Coronary artery (tissue), 2 donors: ENCODE measurements around the gene DBR1.
"Not testable (repeated sequence)": the region's sequence is repeated elsewhere in the genome, so short reads cannot be mapped to it uniquely, and the experiment has no call there.

Experiments
- DNase-seq: peaks from one replicate; pipeline ENCODE4 v3.0.0-alpha.2; 2017; ENCODE audit warnings: low spot score
- H3K27ac ChIP-seq, 2 donors: fragments of 200-600 bp; sonication (generic); one replicate each; pipeline ENCODE4 v1.5.1; 2016 to 2019
- H3K4me3 ChIP-seq: fragments of 200-600 bp; sonication (generic); 2 replicates; pipeline ENCODE4 v1.5.1; 2016; ENCODE audit warnings: mild to moderate bottlenecking, moderate library complexity
- CTCF ChIP-seq: fragments of 200-600 bp; sonication (generic); IDR thresholded peaks from one replicate; pipeline ENCODE4 v1.5.1; 2019; ENCODE audit warnings: antibody characterized with exemption

DBR1 gene

DNA sequence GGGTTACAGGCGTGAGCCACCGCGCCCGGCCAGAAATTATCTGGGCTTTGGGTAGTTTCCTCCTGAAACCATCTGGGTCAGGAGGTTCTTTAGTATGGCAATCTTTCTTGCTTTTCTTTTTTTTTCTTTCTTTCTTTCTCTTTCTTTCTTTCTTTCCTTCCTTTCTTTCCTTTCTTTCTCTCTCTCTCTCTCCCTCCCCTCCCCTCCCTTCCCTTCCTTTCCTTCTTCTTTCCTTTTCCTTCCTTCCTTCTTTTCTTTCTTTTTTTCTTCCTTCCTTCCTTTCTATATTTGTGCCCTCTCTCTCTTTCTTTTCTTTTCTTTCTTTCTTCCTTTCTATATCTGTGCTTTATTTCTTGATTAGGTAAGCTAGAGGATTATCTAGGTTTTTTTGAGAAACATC is 17.0 kb downstream of the DBR1 start:
- TF ChIP-seq CTCF, result no peak
- Histone ChIP-seq H3K27ac (no peak overlapping the region), H3K4me3 (no peak overlapping the region)
- no peak for DNase-seq

DNA sequence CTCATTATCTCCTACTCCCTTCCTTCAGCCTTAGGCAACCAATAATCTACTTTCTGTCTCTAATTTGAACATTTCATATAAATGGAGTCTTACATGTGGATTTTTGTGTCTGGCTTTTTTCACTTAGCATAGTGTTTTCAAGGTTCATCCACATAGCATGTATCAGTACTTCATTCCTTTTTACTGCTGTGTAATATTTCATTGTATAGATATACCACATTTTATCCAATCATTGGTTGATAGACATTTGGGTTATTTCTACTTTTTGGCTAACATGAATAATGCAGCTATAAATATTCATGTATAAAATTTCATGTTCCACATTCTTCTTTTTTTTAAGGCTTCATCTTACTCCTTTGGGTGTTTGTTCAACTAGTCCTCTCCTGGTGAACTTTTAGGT is 20.2 kb downstream of the DBR1 start:
- no peak for DNase-seq
- Histone ChIP-seq H3K27ac (no peak overlapping the region), H3K4me3 (no peak overlapping the region)
- TF ChIP-seq CTCF, result no peak

- no peak for DNase-seq
- Histone ChIP-seq H3K27ac (no peak overlapping the region), H3K4me3 (no peak overlapping the region)
- TF ChIP-seq CTCF, result no peak
These were observed 26.2 kb downstream of the DBR1 start for GRCh38 chr3:138148503-138148902.

DNA sequence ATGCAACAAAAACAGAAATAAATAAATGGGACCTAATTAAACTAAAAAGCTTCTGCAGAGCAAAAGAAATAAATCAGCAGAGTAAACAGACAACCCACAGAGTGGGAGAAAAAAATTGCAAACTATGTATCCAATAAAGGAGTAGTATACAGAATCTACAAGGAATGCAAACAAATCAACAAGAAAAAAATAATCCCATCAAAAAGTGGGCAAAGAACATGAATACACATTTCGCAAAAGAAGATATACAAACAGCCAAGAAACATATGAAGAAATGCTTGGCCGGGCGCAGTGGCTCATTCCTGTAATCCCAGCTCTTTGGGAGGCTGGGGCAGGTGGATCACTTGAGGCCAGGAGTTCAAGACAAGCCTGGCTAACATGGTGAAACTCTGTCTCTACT is 32.5 kb downstream of the DBR1 start:
- not testable (repeated sequence) for H3K4me3 ChIP-seq, H3K27ac ChIP-seq, DNase-seq

- Histone ChIP-seq H3K4me3 (no peak overlapping the region), H3K27ac (no peak overlapping the region)
- no peak for DNase-seq
- no peak for TF ChIP-seq CTCF
These were observed 33.8 kb downstream of the DBR1 start for GRCh38 chr3:138140940-138141339.

DNA sequence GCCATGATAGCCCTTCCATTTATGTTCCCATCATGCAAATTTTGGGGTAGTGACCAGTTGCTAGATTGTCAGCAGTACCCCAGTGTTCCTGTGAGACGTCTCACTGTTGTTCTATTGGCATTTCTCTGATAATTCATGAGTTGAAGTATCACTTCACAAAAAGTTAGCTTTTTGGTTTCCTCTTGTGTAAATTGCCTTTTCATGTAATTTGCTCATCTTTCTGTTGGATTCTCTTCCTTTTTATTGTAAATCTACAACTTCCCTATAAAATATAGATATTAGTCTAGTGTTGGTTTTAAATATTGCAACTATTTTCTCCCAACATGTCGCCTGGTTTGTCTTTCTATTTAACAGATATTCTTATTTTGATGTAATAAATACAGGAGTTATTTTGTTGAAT is 35.0 kb downstream of the DBR1 start:
- no peak for DNase-seq
- H3K27ac ChIP-seq, result no peak overlapping the region
- no peak for TF ChIP-seq CTCF

GRCh38 chr3:138137861-138138260 is 36.9 kb downstream of the DBR1 start:
- Histone ChIP-seq H3K4me3 (no peak overlapping the region), H3K27ac (no peak overlapping the region)
- DNase-seq, result no peak
- no peak for TF ChIP-seq CTCF

More for the DNA sequence above, 35.0 kb downstream of the DBR1 start:
- no peak overlapping the region for H3K4me3 ChIP-seq

- no peak overlapping the region for H3K27ac ChIP-seq
- H3K4me3 ChIP-seq, result no peak overlapping the region
- no peak for TF ChIP-seq CTCF
- no peak for DNase-seq
These were observed 38.5 kb downstream of the DBR1 start for GRCh38 chr3:138136201-138136600.
